GM19240 (cell line): ENCODE data around the gene C20orf204.

Source experiments
- DNase-seq: peaks from one replicate; pipeline ENCODE4 v3.0.0; 2011; ENCODE audit warnings: low spot score; ENCODE audit not compliant: insufficient read length

The C20orf204 gene

GRCh38 chr20:64027981-64028685, 7.8 kb upstream of the C20orf204 start:
- no peak for DNase-seq

GRCh38 chr20:64029293-64030117, 6.5 kb upstream of the C20orf204 start:
- no peak for DNase-seq

GRCh38 chr20:64030371-64031134, 5.4 kb upstream of the C20orf204 start:
- no peak for DNase-seq

- no peak for DNase-seq
These were observed 4.1 kb upstream of the C20orf204 start for GRCh38 chr20:64031822-64032314.

- DNase-seq: no peak
These were observed 3.0 kb upstream of the C20orf204 start for GRCh38 chr20:64032706-64033624.

GRCh38 chr20:64033981-64034493, 1.9 kb upstream of the C20orf204 start:
- no peak for DNase-seq

- DNase-seq: no peak
These were observed 683 bp upstream of the C20orf204 start for GRCh38 chr20:64035066-64035932.

GRCh38 chr20:64036346-64037198, 590 bp downstream of the C20orf204 start:
- DNase-seq: no peak

DNA sequence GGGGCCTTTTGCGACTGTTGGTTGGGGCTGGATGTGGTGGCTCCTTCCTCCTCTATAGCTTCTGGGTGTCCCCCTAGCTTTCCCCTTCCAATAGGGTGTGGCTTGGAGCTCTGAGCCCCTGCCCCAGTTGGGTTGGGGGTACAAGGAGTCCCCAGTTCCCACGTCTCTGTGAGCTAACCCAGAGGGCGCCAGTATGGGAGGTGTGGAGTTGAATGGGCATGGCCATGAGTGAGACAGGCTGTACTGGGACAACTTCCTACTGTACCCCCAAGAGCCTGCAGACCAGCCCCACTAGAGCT, 1.2 kb downstream of the C20orf204 start:
- DNase-seq: no peak

- no peak for DNase-seq
These were observed 1.7 kb downstream of the C20orf204 start for GRCh38 chr20:64037498-64038213.

- no peak for DNase-seq
These were observed 2.2 kb downstream of the C20orf204 start for GRCh38 chr20:64038224-64038564.

GRCh38 chr20:64038565-64039292, 2.7 kb downstream of the C20orf204 start:
- DNase-seq: peak; percentile 88

- no peak for DNase-seq
These were observed 3.5 kb downstream of the C20orf204 start for GRCh38 chr20:64039293-64040160.

DNA sequence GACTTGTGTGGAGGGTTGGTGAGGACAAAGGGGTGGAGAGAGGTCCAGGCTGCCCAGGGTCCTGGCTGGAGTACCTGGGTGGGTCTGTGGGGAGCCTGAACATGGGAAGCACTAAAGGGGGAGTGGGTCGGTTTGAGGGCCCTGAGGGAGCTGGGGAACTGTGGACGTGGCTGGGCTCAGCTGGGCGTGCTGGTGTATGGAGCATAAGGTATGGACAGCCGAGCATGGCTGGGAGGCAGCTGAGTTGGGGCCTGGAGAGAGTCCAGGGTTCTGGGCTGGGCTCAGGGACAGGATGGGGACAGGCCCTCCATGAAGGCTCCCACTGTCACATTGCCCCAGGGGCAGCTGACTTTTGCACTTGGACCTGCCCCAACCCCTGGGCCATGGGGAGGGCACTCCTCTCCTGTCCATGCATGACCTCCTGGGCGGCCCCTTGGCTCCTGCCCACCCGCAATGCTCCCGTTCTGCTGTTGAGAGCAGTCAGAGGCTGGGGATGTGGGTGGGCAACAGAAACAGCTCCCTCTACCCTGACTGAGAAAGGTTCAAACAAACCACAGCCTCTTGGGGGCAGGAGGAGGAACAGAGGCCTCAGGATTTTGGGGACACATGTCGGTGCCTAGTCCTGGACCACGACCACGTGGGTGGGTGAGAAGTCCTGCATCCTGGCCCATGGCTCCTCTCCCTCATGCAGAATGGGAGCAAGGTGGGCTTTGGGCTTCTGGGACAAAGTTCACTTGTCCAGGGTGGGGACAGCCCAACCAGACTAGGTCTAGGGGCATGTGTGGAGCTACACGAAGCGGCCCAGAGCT, 4.5 kb downstream of the C20orf204 start:
- DNase-seq: no peak

GRCh38 chr20:64041040-64041780, 5.2 kb downstream of the C20orf204 start:
- no peak for DNase-seq
